Gastrocnemius medialis (tissue), 4 donors: ENCODE data around the gene AIFM1. TPM values are rescaled to one million over a fixed set of nuclear protein-coding genes. Genes with fewer than 3 reads are reported as not detected.
A peak's percentile ranks its signal among the peaks of the same experiment; 100 is the strongest.

Experiments used
- ATAC-seq, 2 donors: fragments of 150-250 bp; one replicate each; pipeline ENCODE4 v1.9.1; 2016
- DNase-seq, 2 donors: peaks; one replicate each; pipeline ENCODE4 v3.0.0-alpha.2; 2019
- H3K27ac ChIP-seq, 4 donors: fragments of 200-600 bp; sonication (generic); 1 replicate in 1 of 4; 2 replicates in 3 of 4; pipeline ENCODE4 v1.5.1; 2016 to 2018; ENCODE audit warnings: mild to moderate bottlenecking in 2 of 4, moderate library complexity in 1 of 4
- H3K27me3 ChIP-seq, 3 donors: fragments of 200-600 bp; sonication (generic) in 2 of 3; 1 replicate in 1 of 3; 2 replicates in 2 of 3; pipeline versions ENCODE4 v1.5.1 to v1.6.0; 2016 to 2019; ENCODE audit warnings: mild to moderate bottlenecking in 1 of 3, moderate library complexity in 1 of 3
- H3K36me3 ChIP-seq, 2 donors: fragments of 200-600 bp; sonication (generic) in 1 of 2; one replicate each; pipeline ENCODE4 v1.5.1; 2017 to 2018
- H3K4me1 ChIP-seq, 2 donors: fragments of 200-600 bp; sonication (generic) in 1 of 2; one replicate each; pipeline ENCODE4 v1.5.1; 2016 to 2017; ENCODE audit warnings: mild to moderate bottlenecking in 2 of 2
- H3K4me3 ChIP-seq, 4 donors: fragments of 200-600 bp; sonication (generic) in 3 of 4; 1 replicate in 1 of 4; 2 replicates in 3 of 4; pipeline ENCODE4 v1.5.1; 2016 to 2019; ENCODE audit warnings: mild to moderate bottlenecking in 2 of 4
- H3K9me3 ChIP-seq, 3 donors: fragments of 200-600 bp; sonication (generic) in 2 of 3; 1 replicate in 1 of 3; 2 replicates in 2 of 3; pipeline ENCODE4 v1.5.1; 2016 to 2019
- CTCF ChIP-seq, 5 experiments: fragments of 450-650 bp in 3 of 5; fragments of 200-600 bp in 2 of 5; sonication (generic) in 2 of 5; IDR thresholded peaks in 4 of 5; conservative IDR thresholded peaks in 1 of 5; 1 replicate in 4 of 5; 2 replicates in 1 of 5; pipeline ENCODE4 v1.5.1; 2016 to 2019; ENCODE audit warnings: antibody characterized with exemption in 5 of 5, mild to moderate bottlenecking in 3 of 5, moderate library complexity in 3 of 5
- POLR2A ChIP-seq, 2 donors: fragments of 450-650 bp; IDR thresholded peaks; one replicate each; pipeline ENCODE4 v1.6.1; 2017; ENCODE audit warnings: antibody characterized with exemption in 2 of 2, mild to moderate bottlenecking in 2 of 2, moderate library complexity in 2 of 2
- in situ Hi-C, 4 donors: fragments of 200-750 bp; cut with MboI; loops; one replicate each; pipeline versions ENCODE4 v1.15.0 to v1.8.0; 2017; ENCODE audit warnings: low sequenced_read_pairs in 4 of 4
- intact Hi-C: fragments of 100-400 bp; cut with DNase I; formaldehyde crosslinking; loops from one replicate; pipeline ENCODE4 v1.15.1; 2023; ENCODE audit warnings: low total_unique reads
- total RNA-seq, 4 donors: library from RNA; depleted of rRNA; stranded (reverse); fragments of >200 nt; gene quantifications; one replicate each; pipeline versions ENCODE4 v1.1.0 to v1.2.3, GENCODE V29; 2016

Gene AIFM1
- total RNA-seq, 4 donors from 2014 or later: 18.9 to 50.1 (median 30.0) TPM

GRCh38 chrX:130081421-130082045, 84.1 kb downstream of the AIFM1 start:
- no peaks in the 10 kb centered on the region for H3K9me3 ChIP-seq
- in situ Hi-C loops: no loop called here
- TF ChIP-seq POLR2A (IDR thresholded peaks at IDR 0.05) (no peak), CTCF (IDR thresholded peaks at IDR 0.05 in 4 of 5, conservative IDR thresholded peaks at IDR 0.05 in 1 of 5) (no peak)
- no peaks in the 10 kb centered on the region for H3K27me3 ChIP-seq
- intact Hi-C loops: loop anchor here (2.0 kb wide), 1 partner anchor 39 kb away; no protein-coding TSS in a partner anchor
- no peaks in the 10 kb centered on the region for H3K36me3 ChIP-seq
- H3K4me1 ChIP-seq: no peaks in the 10 kb centered on the region
- no peak for ATAC-seq
- DNase-seq: no peak
- peak overlapping the region; percentile 46 to 53 (median 51) for H3K27ac ChIP-seq
- no peak overlapping the region for H3K4me3 ChIP-seq

- intact Hi-C loops: loop anchor here (1.0 to 2.0 kb wide), 2 partner anchors 40 to 111 kb away; no protein-coding TSS in a partner anchor
- TF ChIP-seq POLR2A (IDR thresholded peaks at IDR 0.05) (no peak), CTCF (IDR thresholded peaks at IDR 0.05 in 4 of 5, conservative IDR thresholded peaks at IDR 0.05 in 1 of 5) (no peak)
- Histone ChIP-seq H3K4me1 (no peaks in the 10 kb centered on the region), H3K4me3 (no peak overlapping the region), H3K36me3 (no peaks in the 10 kb centered on the region), H3K9me3 (no peaks in the 10 kb centered on the region), H3K27me3 (no peaks in the 10 kb centered on the region), H3K27ac (no peak overlapping the region)
- in situ Hi-C loops: no loop called here
- ATAC-seq (no peak), DNase-seq (no peak)
Measured at GRCh38 chrX:130080791-130081367, 84.8 kb downstream of the AIFM1 start.

- H3K27me3 ChIP-seq: no peaks in the 10 kb centered on the region
- H3K27ac ChIP-seq: no peak overlapping the region
- H3K4me3 ChIP-seq: no peak overlapping the region
- TF ChIP-seq POLR2A (IDR thresholded peaks at IDR 0.05) (no peak), CTCF (IDR thresholded peaks at IDR 0.05 in 4 of 5, conservative IDR thresholded peaks at IDR 0.05 in 1 of 5) (peak; percentile 28 to 74 (median 62))
- no peaks in the 10 kb centered on the region for H3K9me3 ChIP-seq
- in situ Hi-C loops: loop anchor here (5.0 to 10.0 kb wide), 3 partner anchors 105 to 115 kb away; no protein-coding TSS in a partner anchor
- ATAC-seq (peak; percentile 72 to 90), DNase-seq (peak; percentile 20 to 44)
- H3K4me1 ChIP-seq: no peaks in the 10 kb centered on the region
- no peaks in the 10 kb centered on the region for H3K36me3 ChIP-seq
- intact Hi-C loops: loop anchor here (1.0 to 2.0 kb wide), 2 partner anchors 41 to 112 kb away; no protein-coding TSS in a partner anchor
Measured at GRCh38 chrX:130079824-130080406, 85.7 kb downstream of the AIFM1 start.

Other genes starting within 250 kb of the AIFM1 start
- gene BCORL1, start 183.2 kb downstream of the AIFM1 start, total RNA-seq: 1 to 10 TPM; 1.1 to 3.6 (median 2.4) TPM
- 1 to 10 TPM in 3 of 4 donors, under 1 TPM in 1; 0.70 to 2.3 (median 1.4) TPM for gene ELF4, start 55.3 kb downstream of the AIFM1 start, total RNA-seq
- gene RAB33A, start 6.1 kb upstream of the AIFM1 start, total RNA-seq: not detected
- 1 to 10 TPM; 1.5 to 3.8 (median 3.3) TPM for gene ZNF280C, start 103.1 kb upstream of the AIFM1 start, total RNA-seq
- 1 to 10 TPM; 2.9 to 7.0 (median 5.1) TPM for gene SLC25A14, start 174.1 kb upstream of the AIFM1 start, total RNA-seq
- gene GPR119, start 219.8 kb upstream of the AIFM1 start, total RNA-seq: not detected
- gene RBMX2, start 236.1 kb upstream of the AIFM1 start, total RNA-seq: 10 to 100 TPM in 1 of 4 donors, 1 to 10 TPM in 3; 5.9 to 12.4 (median 9.1) TPM